Activated naive CD4-positive, alpha-beta T cell treated with anti-CD3 and anti-CD28 coated beads, Interleukin-2, amount 50 U/mL, for 24 hours (primary cell): ENCODE measurements around the gene CACNA2D3.
"Not testable (repeated sequence)": the region's sequence is repeated elsewhere in the genome, so short reads cannot be mapped to it uniquely, and the experiment has no call there.

Experiments used
- H3K27ac Mint-ChIP-seq: one replicate; pipeline ENCODE4 v1.8.0; 2021; ENCODE audit warnings: mild to moderate bottlenecking, mixed read lengths
- H3K27me3 Mint-ChIP-seq: one replicate; pipeline ENCODE4 v1.8.0; 2021; ENCODE audit warnings: mixed read lengths
- H3K36me3 Mint-ChIP-seq: one replicate; pipeline ENCODE4 v1.8.0; 2021; ENCODE audit warnings: mixed read lengths
- H3K4me1 Mint-ChIP-seq: one replicate; pipeline ENCODE4 v1.8.0; 2021; ENCODE audit warnings: mixed read lengths
- H3K4me3 Mint-ChIP-seq: one replicate; pipeline ENCODE4 v1.8.0; 2021; ENCODE audit warnings: mild to moderate bottlenecking, mixed read lengths
- H3K9me3 Mint-ChIP-seq: one replicate; pipeline ENCODE4 v1.8.0; 2021; ENCODE audit warnings: mixed read lengths

Gene CACNA2D3

DNA sequence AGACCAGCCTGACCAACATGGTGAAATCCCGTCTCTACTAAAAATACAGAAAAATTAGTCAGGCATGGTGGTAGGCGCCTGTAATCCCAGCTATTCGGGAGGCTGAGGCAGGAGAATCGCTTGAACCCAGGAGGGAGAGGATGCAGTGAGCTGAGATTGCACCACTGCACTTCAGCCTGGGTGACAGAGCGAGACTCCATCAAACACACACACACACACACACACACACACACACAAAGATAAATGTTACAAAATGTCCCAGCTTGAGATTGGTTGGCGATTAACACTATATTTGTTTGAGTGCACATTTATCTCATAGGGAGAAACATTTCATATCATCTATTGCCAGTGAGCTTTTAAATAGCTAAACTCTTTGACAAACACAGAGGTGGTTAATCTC lies 508.6 kb downstream of the CACNA2D3 start:
- not testable (repeated sequence) for H3K36me3 Mint-ChIP-seq, H3K27ac Mint-ChIP-seq, H3K9me3 Mint-ChIP-seq, H3K4me3 Mint-ChIP-seq, H3K4me1 Mint-ChIP-seq, H3K27me3 Mint-ChIP-seq

DNA sequence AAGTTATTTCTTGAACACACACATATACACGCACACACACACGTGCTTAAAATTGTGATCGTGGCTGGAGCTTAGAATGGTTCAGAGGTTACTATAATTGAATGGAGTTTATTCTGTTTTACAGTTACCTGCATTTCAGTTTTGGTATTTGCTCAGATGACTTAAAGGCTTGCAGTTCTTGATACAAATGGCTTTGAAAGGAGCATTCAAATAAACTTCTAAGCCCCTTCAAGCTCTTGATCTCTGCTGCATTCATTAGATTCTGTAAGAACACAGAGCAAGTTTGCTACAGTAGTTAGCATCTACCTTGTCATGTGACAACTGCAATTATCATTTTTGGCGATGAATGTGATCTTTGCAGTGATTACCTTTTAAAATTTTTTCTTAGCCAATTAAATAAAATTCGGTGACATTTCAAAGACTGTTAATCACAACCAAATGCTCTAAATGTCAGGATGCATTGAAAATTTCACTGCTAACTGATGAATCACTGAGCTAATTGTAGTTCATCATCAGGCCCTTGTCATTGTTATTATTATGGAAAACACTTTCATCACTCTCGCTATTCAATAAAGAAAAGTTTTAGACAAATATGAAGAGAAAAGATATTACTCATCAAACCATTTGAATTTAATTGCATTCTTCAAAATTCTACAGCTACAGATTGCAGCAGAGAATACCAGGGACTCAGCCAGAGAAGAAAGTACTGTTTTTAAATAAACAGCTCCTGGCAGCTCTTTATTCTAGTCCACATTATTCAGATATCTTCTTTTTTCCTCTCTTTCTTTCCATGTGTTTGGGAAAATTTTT lies 509.4 kb downstream of the CACNA2D3 start:
- Mint-ChIP-seq H3K27ac (no peak overlapping the region), H3K27me3 (peaks cover 6% of the 10 kb centered on the region), H3K36me3 (no peaks in the 10 kb centered on the region), H3K4me1 (no peaks in the 10 kb centered on the region), H3K9me3 (no peaks in the 10 kb centered on the region), H3K4me3 (no peak overlapping the region)

- H3K27me3 Mint-ChIP-seq, result peaks cover 6% of the 10 kb centered on the region
- H3K9me3 Mint-ChIP-seq, result no peaks in the 10 kb centered on the region
- H3K4me3 Mint-ChIP-seq, result no peak overlapping the region
- no peaks in the 10 kb centered on the region for H3K36me3 Mint-ChIP-seq
- no peaks in the 10 kb centered on the region for H3K4me1 Mint-ChIP-seq
- no peak overlapping the region for H3K27ac Mint-ChIP-seq
Measured at GRCh38 chr3:54632326-54632665, 509.9 kb downstream of the CACNA2D3 start.

- no peak overlapping the region for H3K27ac Mint-ChIP-seq
- H3K4me3 Mint-ChIP-seq, result no peak overlapping the region
- H3K36me3 Mint-ChIP-seq, result no peaks in the 10 kb centered on the region
- peaks cover 6% of the 10 kb centered on the region for H3K27me3 Mint-ChIP-seq
- H3K4me1 Mint-ChIP-seq, result no peaks in the 10 kb centered on the region
- no peaks in the 10 kb centered on the region for H3K9me3 Mint-ChIP-seq
Measured at GRCh38 chr3:54632834-54633233, 510.5 kb downstream of the CACNA2D3 start.

GRCh38 chr3:54633444-54634121 lies 511.2 kb downstream of the CACNA2D3 start:
- H3K9me3 Mint-ChIP-seq, result no peaks in the 10 kb centered on the region
- peaks cover 11% of the 10 kb centered on the region for H3K27me3 Mint-ChIP-seq
- no peaks in the 10 kb centered on the region for H3K36me3 Mint-ChIP-seq
- H3K4me1 Mint-ChIP-seq, result peaks cover under 1% of the 10 kb centered on the region
- H3K27ac Mint-ChIP-seq, result no peak overlapping the region
- no peak overlapping the region for H3K4me3 Mint-ChIP-seq

- no peak overlapping the region for H3K27ac Mint-ChIP-seq
- peaks cover 2% of the 10 kb centered on the region for H3K36me3 Mint-ChIP-seq
- peaks cover 3% of the 10 kb centered on the region for H3K4me1 Mint-ChIP-seq
- H3K4me3 Mint-ChIP-seq, result no peak overlapping the region
- H3K9me3 Mint-ChIP-seq, result no peaks in the 10 kb centered on the region
- peaks cover 16% of the 10 kb centered on the region for H3K27me3 Mint-ChIP-seq
Measured at GRCh38 chr3:54634122-54634469, 511.7 kb downstream of the CACNA2D3 start.

GRCh38 chr3:54639790-54640372 lies 517.5 kb downstream of the CACNA2D3 start:
- not testable (repeated sequence) for H3K4me3 Mint-ChIP-seq, H3K36me3 Mint-ChIP-seq, H3K27ac Mint-ChIP-seq, H3K9me3 Mint-ChIP-seq, H3K4me1 Mint-ChIP-seq
- H3K27me3 Mint-ChIP-seq, result peaks cover 23% of the 10 kb centered on the region

DNA sequence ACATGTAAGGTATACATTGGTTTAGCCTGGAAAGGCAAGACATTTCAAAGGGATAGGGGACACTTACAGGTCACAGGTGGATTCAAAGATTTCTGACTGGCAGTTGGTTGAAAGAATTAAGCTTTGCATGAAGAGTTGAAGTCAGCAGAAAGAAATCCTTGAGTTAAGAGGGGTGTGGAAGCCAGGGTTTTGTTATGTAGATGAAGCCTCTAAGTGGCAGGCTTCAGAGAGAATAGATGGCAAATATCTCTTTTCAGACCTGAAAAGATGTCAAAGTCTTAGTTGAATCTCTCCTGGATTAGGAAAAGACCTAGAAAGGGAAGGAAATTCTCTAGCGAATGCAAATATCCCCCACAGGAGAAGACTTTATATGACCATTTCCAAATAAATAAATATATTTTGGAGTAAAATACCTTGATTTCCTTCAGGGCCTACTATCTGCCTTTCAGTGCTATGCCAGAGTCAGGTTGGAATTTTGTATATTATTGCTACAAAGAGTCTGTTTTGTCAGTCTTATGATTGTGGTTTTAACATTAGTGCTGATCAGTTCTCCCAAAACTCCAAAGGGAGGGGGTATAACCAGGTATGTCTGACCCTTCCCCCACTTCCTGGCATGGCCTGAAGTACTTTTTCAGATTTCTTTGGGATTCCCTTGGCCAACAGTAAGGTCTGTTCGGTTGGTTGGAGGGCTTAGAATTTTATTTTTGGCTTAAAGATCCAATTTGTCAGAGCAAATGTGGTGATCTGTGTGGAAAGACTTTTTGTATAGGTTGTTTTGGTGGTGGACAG lies 519.1 kb downstream of the CACNA2D3 start:
- Mint-ChIP-seq H3K4me1 (peaks cover 3% of the 10 kb centered on the region), H3K9me3 (peaks cover 4% of the 10 kb centered on the region), H3K36me3 (peaks cover 2% of the 10 kb centered on the region), H3K4me3 (no peak overlapping the region), H3K27me3 (peaks cover 23% of the 10 kb centered on the region), H3K27ac (no peak overlapping the region)

- peaks cover 3% of the 10 kb centered on the region for H3K4me1 Mint-ChIP-seq
- peaks cover 4% of the 10 kb centered on the region for H3K9me3 Mint-ChIP-seq
- H3K27ac Mint-ChIP-seq, result no peak overlapping the region
- peaks cover 23% of the 10 kb centered on the region for H3K27me3 Mint-ChIP-seq
- no peak overlapping the region for H3K4me3 Mint-ChIP-seq
- H3K36me3 Mint-ChIP-seq, result peaks cover 2% of the 10 kb centered on the region
Measured at GRCh38 chr3:54642147-54642546, 519.8 kb downstream of the CACNA2D3 start.

- H3K36me3 Mint-ChIP-seq, result no peaks in the 10 kb centered on the region
- no peaks in the 10 kb centered on the region for H3K27me3 Mint-ChIP-seq
- H3K4me1 Mint-ChIP-seq, result no peaks in the 10 kb centered on the region
- peaks cover 4% of the 10 kb centered on the region for H3K9me3 Mint-ChIP-seq
- H3K4me3 Mint-ChIP-seq, result no peak overlapping the region
- H3K27ac Mint-ChIP-seq, result no peak overlapping the region
Measured at GRCh38 chr3:54647721-54648120, 525.4 kb downstream of the CACNA2D3 start.

DNA sequence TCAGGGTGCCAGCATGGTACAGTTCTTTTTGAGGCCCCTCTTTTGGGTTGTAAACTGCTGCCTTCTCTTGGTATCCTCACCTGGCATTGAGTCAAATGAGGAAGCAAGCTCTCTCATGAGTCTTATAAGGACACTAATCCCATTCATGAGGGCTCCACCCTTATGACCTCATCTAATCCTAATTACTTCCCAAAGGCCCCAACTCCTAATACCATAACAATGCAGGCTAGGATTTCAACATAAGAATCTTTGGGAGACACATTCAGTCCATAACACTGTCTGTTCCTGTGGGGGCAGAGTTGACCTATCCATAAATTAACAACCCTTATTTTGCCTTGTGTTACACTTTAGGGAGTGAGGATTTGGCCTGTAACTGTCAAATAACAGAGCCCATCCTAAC lies 527.2 kb downstream of the CACNA2D3 start:
- Mint-ChIP-seq H3K27me3 (no peaks in the 10 kb centered on the region), H3K4me3 (no peak overlapping the region), H3K9me3 (peaks cover 4% of the 10 kb centered on the region)

GRCh38 chr3:54653456-54654195 lies 531.3 kb downstream of the CACNA2D3 start:
- H3K4me3 Mint-ChIP-seq, result no peak overlapping the region
- no peaks in the 10 kb centered on the region for H3K27me3 Mint-ChIP-seq
- H3K36me3 Mint-ChIP-seq, result no peaks in the 10 kb centered on the region
- no peak overlapping the region for H3K27ac Mint-ChIP-seq
- no peaks in the 10 kb centered on the region for H3K4me1 Mint-ChIP-seq
- no peaks in the 10 kb centered on the region for H3K9me3 Mint-ChIP-seq

More for the DNA sequence above, 527.2 kb downstream of the CACNA2D3 start:
- Mint-ChIP-seq H3K36me3 (no peaks in the 10 kb centered on the region), H3K4me1 (no peaks in the 10 kb centered on the region), H3K27ac (no peak overlapping the region)

DNA sequence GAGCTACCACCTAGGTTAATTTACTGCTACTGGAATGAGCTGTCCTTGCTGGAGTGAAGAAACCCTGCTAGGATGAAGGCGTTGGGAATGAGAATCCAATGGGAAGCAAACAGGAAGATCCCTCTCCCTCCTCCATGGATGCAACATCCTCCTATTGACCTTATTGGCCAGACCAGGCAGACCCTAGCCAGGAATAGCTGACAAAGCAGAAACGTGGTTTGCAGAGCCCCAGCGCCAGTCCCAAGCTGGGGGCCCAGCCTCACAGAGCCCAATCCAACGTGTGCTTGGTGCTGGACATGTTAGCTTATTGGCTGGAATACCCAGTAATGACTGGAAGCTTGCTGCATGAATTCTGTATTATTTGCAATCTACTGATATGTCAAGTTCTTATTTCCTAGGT lies 532.4 kb downstream of the CACNA2D3 start:
- H3K4me1 Mint-ChIP-seq, result no peaks in the 10 kb centered on the region

DNA sequence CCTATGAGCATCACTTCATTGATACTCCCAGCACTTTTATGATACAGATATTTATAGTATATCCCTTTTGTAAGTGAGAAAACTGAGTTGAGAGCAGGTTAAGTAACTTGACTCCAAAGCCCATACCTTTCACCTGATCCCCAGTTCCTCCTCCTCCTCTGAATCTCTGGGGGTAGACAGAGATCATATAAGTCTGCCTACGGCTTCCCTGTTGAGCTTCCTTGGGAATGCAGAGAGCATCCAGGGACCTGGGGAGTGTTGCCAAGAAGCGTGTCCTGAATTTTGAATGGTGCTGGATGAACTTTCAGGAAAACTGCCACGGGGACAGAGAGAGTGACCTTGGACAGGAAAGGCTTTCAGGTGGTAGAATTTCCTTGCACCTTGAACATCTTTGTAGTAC lies 537.0 kb downstream of the CACNA2D3 start:
- Mint-ChIP-seq H3K4me1 (no peaks in the 10 kb centered on the region), H3K27ac (no peak overlapping the region), H3K9me3 (no peaks in the 10 kb centered on the region), H3K36me3 (no peaks in the 10 kb centered on the region), H3K27me3 (no peaks in the 10 kb centered on the region), H3K4me3 (no peak overlapping the region)

More for the DNA sequence above, 532.4 kb downstream of the CACNA2D3 start:
- H3K27ac Mint-ChIP-seq, result no peak overlapping the region
- no peak overlapping the region for H3K4me3 Mint-ChIP-seq
- no peaks in the 10 kb centered on the region for H3K36me3 Mint-ChIP-seq
- H3K27me3 Mint-ChIP-seq, result no peaks in the 10 kb centered on the region
- H3K9me3 Mint-ChIP-seq, result no peaks in the 10 kb centered on the region

DNA sequence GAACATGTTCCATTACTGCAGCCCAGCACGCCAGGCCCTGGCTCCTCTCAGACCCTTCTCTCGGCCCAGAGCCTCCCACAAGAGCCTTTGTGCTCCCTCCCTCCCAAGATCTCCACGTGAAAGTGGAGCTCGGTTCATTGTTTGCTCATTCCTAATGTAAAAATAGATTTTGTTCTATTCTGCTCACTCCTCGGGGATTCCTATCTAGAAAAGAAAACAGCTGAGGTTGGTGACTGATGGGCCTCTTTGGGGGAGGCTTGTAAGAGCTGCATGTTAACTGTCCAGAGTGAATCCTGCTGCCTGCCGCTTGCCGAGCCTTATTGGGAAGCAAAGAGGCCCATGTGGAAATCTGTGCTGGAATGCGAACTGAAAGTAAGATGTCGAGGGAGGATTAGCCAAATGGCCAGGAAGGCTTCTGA lies 538.4 kb downstream of the CACNA2D3 start:
- no peaks in the 10 kb centered on the region for H3K27me3 Mint-ChIP-seq
- no peaks in the 10 kb centered on the region for H3K9me3 Mint-ChIP-seq
- no peaks in the 10 kb centered on the region for H3K36me3 Mint-ChIP-seq
- H3K4me3 Mint-ChIP-seq, result no peak overlapping the region
- no peak overlapping the region for H3K27ac Mint-ChIP-seq
- no peaks in the 10 kb centered on the region for H3K4me1 Mint-ChIP-seq
